ENCODE measurements around the gene SULF2. TPM values are rescaled to one million over a fixed set of nuclear protein-coding genes. Genes with fewer than 3 reads are reported as not detected.
A peak's percentile ranks its signal among the peaks of the same experiment; 100 is the strongest.

Gene SULF2
- total RNA-seq, 1 donor from 2014 or later = 24.0 TPM

DNA sequence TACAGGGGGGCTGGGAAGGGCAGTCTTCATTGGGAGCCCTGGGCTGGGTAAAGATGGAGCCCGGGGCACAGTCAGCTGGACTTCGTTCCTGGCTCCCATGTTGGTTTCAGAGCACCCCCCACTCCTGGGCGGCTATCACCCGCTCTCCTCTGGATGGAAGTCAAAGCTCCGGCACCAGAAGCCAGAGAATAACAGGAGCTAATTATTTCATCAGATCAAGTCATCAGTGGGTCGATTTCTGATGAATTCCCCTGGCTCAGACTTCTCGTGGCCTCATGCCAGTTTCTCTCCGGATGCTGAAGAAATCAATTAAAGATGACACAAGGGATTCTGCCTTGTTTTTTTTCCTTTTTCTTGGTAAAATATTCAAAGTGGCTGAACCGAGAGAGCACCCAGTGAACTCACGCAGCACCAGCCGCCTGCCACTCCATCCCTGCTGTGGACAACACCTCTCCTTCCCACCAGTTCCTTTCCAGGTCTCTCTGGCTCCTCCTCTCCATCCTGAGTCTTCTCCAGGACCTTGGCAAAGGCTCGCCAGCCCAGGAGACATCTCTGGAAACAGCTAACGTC is 22.5 kb downstream of the SULF2 start:
- Mint-ChIP-seq H3K9me3 (no peaks in the 10 kb centered on the region), H3K36me3 (no peaks in the 10 kb centered on the region), H3K27ac (no peak overlapping the region), H3K27me3 (ENCODE audit: insufficient read depth, low read depth) (peaks cover 4% of the 10 kb centered on the region), H3K4me3 (no peak overlapping the region), H3K4me1 (peaks cover 85% of the 10 kb centered on the region)
- Histone ChIP-seq H3K36me3 (no peaks in the 10 kb centered on the region), H2AFZ (replicated peaks) (no peak overlapping the region), H3K4me1 (peaks cover 33% of the 10 kb centered on the region), H3F3A (ENCODE audit: low read depth) (peaks cover 26% of the 10 kb centered on the region), H3K27me3 (no peaks in the 10 kb centered on the region), H3K4me2 (no peak overlapping the region), H3K27ac (no peak overlapping the region), H3K4me3 (no peak overlapping the region), H3K9ac (no peak overlapping the region), H4K20me1 (ENCODE audit: low read depth) (peaks cover 7% of the 10 kb centered on the region), H3K79me2 (ENCODE audit: low read depth) (no peaks in the 10 kb centered on the region), H3K9me3 (ENCODE audit: low read depth) (no peaks in the 10 kb centered on the region)
- DNase-seq (ENCODE audit: low spot score) = no peak
- TF ChIP-seq, protein P1, sequence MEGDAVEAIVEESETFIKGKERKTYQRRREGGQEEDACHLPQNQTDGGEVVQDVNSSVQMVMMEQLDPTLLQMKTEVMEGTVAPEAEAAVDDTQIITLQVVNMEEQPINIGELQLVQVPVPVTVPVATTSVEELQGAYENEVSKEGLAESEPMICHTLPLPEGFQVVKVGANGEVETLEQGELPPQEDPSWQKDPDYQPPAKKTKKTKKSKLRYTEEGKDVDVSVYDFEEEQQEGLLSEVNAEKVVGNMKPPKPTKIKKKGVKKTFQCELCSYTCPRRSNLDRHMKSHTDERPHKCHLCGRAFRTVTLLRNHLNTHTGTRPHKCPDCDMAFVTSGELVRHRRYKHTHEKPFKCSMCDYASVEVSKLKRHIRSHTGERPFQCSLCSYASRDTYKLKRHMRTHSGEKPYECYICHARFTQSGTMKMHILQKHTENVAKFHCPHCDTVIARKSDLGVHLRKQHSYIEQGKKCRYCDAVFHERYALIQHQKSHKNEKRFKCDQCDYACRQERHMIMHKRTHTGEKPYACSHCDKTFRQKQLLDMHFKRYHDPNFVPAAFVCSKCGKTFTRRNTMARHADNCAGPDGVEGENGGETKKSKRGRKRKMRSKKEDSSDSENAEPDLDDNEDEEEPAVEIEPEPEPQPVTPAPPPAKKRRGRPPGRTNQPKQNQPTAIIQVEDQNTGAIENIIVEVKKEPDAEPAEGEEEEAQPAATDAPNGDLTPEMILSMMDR (IDR thresholded peaks at IDR 0.05) = no peak
- TF ChIP-seq EZH2phosphoT487 (IDR thresholded peaks at IDR 0.05) (no peak), EZH2 (IDR thresholded peaks at IDR 0.05) (no peak)

- peak overlapping the region; percentile 59 for H3K4me3 Mint-ChIP-seq
- peaks cover 2% of the 10 kb centered on the region for H3K36me3 Mint-ChIP-seq
- H2AFZ ChIP-seq (replicated peaks) = no peak overlapping the region
- H3K79me2 ChIP-seq (ENCODE audit: low read depth) = no peaks in the 10 kb centered on the region
- H3K36me3 ChIP-seq = no peaks in the 10 kb centered on the region
- no peak overlapping the region for H3K4me3 ChIP-seq
- peaks cover 34% of the 10 kb centered on the region for H3K4me1 ChIP-seq
- H3K9me3 ChIP-seq (ENCODE audit: low read depth) = no peaks in the 10 kb centered on the region
- TF ChIP-seq EZH2 (IDR thresholded peaks at IDR 0.05) (no peak), EZH2phosphoT487 (IDR thresholded peaks at IDR 0.05) (no peak)
- TF ChIP-seq, protein P1 (IDR thresholded peaks at IDR 0.05) = no peak
- no peaks in the 10 kb centered on the region for H3K27me3 ChIP-seq
- DNase-seq (ENCODE audit: low spot score) = peak; percentile 72
- peaks cover 91% of the 10 kb centered on the region for H3K4me1 Mint-ChIP-seq
- peaks cover 20% of the 10 kb centered on the region for H3F3A ChIP-seq (ENCODE audit: low read depth)
- peaks cover 7% of the 10 kb centered on the region for H4K20me1 ChIP-seq (ENCODE audit: low read depth)
- H3K27ac Mint-ChIP-seq = peak overlapping the region; percentile 87
- H3K27ac ChIP-seq = no peak overlapping the region
- no peak overlapping the region for H3K9ac ChIP-seq
- peak overlapping the region; percentile 59 for H3K4me2 ChIP-seq
- no peaks in the 10 kb centered on the region for H3K9me3 Mint-ChIP-seq
- H3K27me3 Mint-ChIP-seq (ENCODE audit: insufficient read depth, low read depth) = peaks cover 7% of the 10 kb centered on the region
Measured at GRCh38 chr20:47761482-47762047, 23.7 kb downstream of the SULF2 start.

DNA sequence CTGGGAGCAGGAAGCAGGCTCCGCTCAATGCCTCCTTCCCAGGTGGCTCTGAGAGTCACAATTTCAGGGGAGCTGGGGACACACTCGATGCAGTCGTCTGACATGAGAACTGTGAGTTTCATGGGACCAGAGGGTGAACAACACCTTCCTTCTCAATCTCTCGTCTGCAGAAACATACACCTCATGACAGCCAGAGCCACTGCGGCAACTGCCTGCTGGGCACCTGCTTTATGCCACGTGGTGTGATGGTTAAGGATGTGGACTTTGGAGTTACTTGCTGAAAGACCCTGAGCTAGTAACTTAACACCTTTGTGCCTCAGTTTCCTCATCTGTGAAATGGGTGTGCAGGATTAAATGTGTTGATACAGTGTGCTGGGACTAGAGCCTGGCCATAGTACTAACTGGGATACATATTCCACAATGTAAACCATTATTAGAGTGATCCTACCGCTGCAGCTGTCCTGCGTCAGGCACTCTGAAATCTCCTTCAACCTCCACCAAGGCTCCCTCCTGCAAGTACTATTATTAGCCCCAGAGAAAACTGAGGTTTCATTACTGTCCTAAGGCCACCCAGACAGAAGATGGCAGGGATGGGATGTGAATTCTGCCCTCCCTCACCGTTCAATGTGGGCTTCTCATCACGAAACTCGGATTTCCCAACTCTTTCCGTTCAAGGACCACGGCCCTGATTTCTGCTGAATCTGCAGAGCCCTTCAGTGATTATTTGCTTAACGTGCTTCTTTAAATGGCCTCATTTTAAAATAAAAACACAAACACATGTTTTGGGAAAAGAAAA is 24.4 kb downstream of the SULF2 start:
- peak overlapping the region; percentile 59 for H3K4me3 Mint-ChIP-seq
- TF ChIP-seq, protein P1 (IDR thresholded peaks at IDR 0.05) = no peak
- no peak for TF ChIP-seq EZH2 (IDR thresholded peaks at IDR 0.05)
- TF ChIP-seq EZH2phosphoT487 (IDR thresholded peaks at IDR 0.05) = no peak
- Histone ChIP-seq H3K9me3 (ENCODE audit: low read depth) (no peaks in the 10 kb centered on the region), H3K9ac (no peak overlapping the region), H3K4me1 (peaks cover 27% of the 10 kb centered on the region), H3K27me3 (no peaks in the 10 kb centered on the region), H3K4me3 (no peak overlapping the region), H3K36me3 (no peaks in the 10 kb centered on the region), H3K27ac (no peak overlapping the region), H3K79me2 (ENCODE audit: low read depth) (no peaks in the 10 kb centered on the region), H3K4me2 (peak overlapping the region; percentile 59), H4K20me1 (ENCODE audit: low read depth) (peaks cover 7% of the 10 kb centered on the region), H2AFZ (replicated peaks) (no peak overlapping the region), H3F3A (ENCODE audit: low read depth) (peaks cover 13% of the 10 kb centered on the region)
- peak overlapping the region; percentile 87 for H3K27ac Mint-ChIP-seq
- H3K27me3 Mint-ChIP-seq (ENCODE audit: insufficient read depth, low read depth) = peaks cover 6% of the 10 kb centered on the region
- no peaks in the 10 kb centered on the region for H3K9me3 Mint-ChIP-seq
- peaks cover 91% of the 10 kb centered on the region for H3K4me1 Mint-ChIP-seq
- H3K36me3 Mint-ChIP-seq = peaks cover 2% of the 10 kb centered on the region
- no peak for DNase-seq (ENCODE audit: low spot score)
